Skin of body (tissue), 3 donors: ENCODE measurements around the gene GTF2IRD1. TPM values are rescaled to one million over a fixed set of nuclear protein-coding genes. Genes with fewer than 3 reads are reported as not detected.
"Not testable (repeated sequence)": the region's sequence is repeated elsewhere in the genome, so short reads cannot be mapped to it uniquely, and the experiment has no call there.

Source experiments
- DNase-seq: peaks from one replicate; lab custom pipeline; 2025; lab: John Stamatoyannopoulos, UW
- small RNA-seq: library from RNA; depleted of rRNA; stranded (forward); fragments of <200 nt; gene quantifications from one replicate; pipeline ENCODE3, GENCODE V24; 2014; ENCODE audit warnings: low replicate concordance
- total RNA-seq: library from RNA; depleted of rRNA; stranded (reverse); fragments of >200 nt; gene quantifications from one replicate; pipeline ENCODE4 v1.2.3, GENCODE V29; 2014

GTF2IRD1 gene
- total RNA-seq, 1 donor from 2014 or later: 18.1 TPM

DNA sequence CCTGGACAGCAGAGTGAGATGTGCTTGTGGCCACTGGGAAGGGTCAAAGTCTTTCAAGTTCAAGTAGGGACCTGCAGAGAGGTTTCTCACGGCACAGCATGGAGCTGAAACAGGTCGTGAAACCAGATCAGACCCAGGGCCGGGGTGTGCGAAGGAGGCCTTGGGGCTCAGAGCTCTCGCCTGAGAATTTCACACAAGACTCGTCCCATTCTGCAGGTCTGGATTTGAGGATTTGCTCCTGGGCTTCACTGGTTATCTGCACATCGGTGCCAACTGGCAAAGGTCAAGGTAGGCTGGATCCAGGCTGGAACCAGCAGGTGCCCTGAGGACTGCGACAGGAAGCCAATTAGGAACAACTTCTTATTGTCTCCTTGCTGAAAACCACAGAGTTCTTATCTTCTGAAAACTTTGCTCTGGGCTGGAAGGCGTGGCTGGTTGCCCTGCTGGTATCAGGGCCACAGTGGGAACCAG is 179.8 kb downstream of the GTF2IRD1 start:
- no peak for DNase-seq

DNA sequence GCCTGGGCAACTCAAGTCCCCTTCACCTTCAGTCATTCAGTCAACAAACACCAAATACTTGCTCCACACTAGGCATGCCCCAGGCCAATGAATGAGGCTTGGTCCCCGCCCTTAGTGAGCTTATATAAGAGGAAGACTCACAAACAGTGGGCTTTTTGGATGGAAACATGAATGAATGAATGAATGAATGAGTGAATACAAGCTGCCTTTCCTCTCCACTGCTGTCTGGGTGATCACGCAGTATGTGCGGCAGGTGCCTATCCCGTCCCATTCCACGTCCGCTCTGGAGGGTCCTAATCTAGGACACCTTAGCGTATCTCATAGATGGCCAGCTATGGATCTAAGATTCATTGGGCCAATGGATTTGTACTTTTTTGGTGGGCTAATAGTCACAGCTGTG is 184.0 kb downstream of the GTF2IRD1 start:
- DNase-seq: no peak

- DNase-seq: not testable (repeated sequence)
These were observed 196.3 kb downstream of the GTF2IRD1 start for GRCh38 chr7:74650055-74650454.

- DNase-seq: not testable (repeated sequence)
These were observed 196.9 kb downstream of the GTF2IRD1 start for GRCh38 chr7:74650493-74651132.

GRCh38 chr7:74651133-74651504 is 197.4 kb downstream of the GTF2IRD1 start:
- DNase-seq: not testable (repeated sequence)

Small RNA genes lying within 50 kb of the gene (small RNA-seq; reads per million reads assigned to genes)
- not detected for gene RNA5SP233

Other genes starting within 250 kb of the GTF2IRD1 start
- 6.3 TPM for gene LAT2, start 243.9 kb upstream of the GTF2IRD1 start, total RNA-seq
- gene RFC2, start 199.5 kb upstream of the GTF2IRD1 start, total RNA-seq: 17.0 TPM
- gene CLIP2, start 164.5 kb upstream of the GTF2IRD1 start, total RNA-seq: 19.3 TPM
- 176 TPM for gene GTF2I, start 203.8 kb downstream of the GTF2IRD1 start, total RNA-seq